Middle frontal gyrus (tissue), 1 donor: Measurements from ENCODE around the gene CAPN3.
"Not testable (repeated sequence)": the region's sequence is repeated elsewhere in the genome, so short reads cannot be mapped to it uniquely, and the experiment has no call there.

Source experiments
- DNase-seq: peaks from one replicate; pipeline ENCODE4 v3.0.0-alpha.2; 2015; ENCODE audit warnings: low spot score; ENCODE audit errors: extremely low spot score

CAPN3 gene

DNA sequence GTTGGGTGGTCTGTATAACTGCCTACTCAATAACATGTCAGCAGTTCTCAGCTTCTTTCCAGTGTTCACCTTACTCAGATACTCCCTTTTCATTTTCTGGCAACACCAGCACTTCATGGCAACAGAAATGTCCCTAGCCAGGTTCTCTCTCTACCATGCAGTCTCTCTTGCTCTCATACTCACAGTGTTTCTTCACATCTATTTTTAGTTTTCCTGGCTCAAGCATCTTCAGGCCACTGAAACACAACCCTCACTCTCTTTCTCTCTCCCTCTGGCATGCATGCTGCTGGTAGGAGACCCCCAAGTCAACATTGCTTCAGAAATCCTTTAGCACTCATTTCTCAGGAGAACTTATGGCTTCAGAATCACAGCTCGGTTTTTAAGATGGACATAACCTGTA lies at the start of gene CAPN3:
CAPN3 (plus strand) TSS at position 253 of the 400 bp plus-strand sequence. CDS start 305 bp downstream, outside the sequence.
- DNase-seq: no peak

DNA sequence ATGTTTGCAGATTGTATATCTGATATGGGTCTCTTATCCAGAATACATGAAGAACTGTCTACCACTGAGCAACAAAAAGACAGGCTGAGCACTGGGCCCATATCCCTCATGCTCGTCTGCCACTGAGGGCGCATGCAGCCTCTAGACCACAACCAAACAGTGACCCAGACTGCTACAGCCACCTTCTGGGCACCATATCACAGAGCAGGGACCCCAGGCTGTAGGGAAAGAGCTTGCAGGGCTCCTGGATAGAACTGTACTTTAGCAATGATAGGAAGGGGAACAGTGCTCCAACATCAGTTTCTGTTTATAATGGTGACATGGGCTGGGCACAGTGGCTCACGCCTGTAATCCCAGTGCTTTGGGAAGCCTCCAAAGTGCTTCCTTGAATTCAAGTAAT lies 45.8 kb upstream of the CAPN3 start:
- DNase-seq: no peak

GRCh38 chr15:42314818-42315217 lies 44.5 kb upstream of the CAPN3 start:
- DNase-seq: no peak

DNA sequence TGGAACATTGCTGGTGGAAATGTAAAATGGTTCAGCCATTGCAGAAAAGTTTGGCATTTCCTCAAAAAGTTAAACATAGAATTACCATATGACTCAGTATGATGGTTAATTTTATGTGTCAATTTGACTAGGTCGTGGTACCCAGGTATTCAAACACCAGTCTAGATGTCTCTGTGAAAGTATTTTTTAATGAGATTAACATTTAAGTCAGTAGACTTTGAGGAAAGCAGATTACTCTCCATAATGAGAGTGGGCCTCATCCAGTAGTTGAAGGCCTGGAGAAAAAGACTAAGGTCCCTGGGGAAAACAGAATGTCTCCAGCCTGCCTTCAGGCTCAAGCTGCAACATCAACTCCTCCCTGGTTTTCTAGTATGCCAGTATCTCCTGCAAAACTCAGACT lies 43.8 kb upstream of the CAPN3 start:
- DNase-seq: no peak

DNA sequence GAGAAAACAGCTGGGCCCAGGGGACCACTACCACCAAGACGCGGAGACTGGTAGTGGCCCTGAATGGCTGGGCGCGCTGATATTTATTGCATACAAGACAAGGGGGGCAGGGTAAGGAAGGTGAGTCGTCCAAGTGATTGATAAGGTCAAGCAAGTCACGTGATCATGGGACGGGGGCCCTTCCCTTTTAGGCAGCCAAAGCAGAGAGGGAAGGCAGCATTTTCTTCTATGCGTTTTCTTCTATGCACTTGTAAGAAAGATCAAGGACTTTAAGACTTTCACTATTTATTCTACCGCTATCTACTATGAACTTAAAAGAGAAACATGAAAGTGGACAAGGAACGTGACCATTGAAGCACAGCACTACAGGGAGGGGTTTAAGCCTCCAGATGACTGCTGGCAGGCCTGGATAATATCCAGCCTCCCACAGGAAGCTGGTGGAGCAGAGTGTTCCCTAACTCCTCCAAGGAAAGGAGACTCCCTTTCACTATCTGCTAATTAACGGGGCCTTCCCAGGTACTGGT lies 43.0 kb upstream of the CAPN3 start:
- not testable (repeated sequence) for DNase-seq

DNA sequence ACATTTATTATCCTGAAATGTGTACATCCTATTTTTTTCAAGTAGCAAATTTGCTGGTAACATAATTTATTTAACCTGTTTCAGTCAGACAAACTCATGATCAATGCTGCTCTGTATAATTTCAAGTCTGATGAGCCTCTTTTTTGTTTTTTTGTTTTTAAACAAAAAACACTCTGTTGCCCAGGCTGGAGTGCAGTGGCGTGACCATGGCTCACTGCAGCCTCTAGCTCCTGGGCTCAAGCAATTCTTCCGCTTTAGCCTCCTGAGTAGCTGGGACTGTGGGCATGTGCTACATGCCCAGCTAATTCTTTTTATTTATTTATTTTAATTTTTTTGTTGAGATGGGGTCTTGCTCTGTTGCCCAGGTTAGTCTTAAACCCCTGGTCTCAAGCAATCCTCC lies 40.1 kb upstream of the CAPN3 start:
- DNase-seq: no peak

- DNase-seq: no peak
These were observed 35.0 kb upstream of the CAPN3 start for GRCh38 chr15:42324308-42324707.

GRCh38 chr15:42329161-42329560 lies 30.1 kb upstream of the CAPN3 start:
- no peak for DNase-seq

DNA sequence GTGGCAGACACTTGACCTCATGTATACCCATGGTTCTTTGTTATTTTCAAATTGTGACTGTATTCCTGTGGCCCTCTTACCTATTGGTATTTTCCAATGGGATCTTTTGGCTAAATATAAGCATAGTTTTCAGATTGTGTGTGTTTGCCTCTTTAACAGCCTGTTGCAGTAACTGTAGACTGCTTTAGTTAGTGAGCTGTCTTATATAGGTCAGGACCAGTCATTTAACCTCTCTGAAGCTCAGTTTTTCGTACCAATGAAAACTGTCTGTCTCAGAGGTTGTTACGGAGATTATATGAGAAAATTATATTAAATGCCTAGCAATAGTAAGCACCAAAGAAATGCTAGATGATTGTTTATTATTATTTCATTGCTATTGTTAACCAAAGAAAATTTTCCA lies 29.3 kb upstream of the CAPN3 start:
- no peak for DNase-seq

GRCh38 chr15:42331235-42331634 lies 28.1 kb upstream of the CAPN3 start:
- no peak for DNase-seq

- DNase-seq: no peak
These were observed 27.0 kb upstream of the CAPN3 start for GRCh38 chr15:42332331-42332730.

DNA sequence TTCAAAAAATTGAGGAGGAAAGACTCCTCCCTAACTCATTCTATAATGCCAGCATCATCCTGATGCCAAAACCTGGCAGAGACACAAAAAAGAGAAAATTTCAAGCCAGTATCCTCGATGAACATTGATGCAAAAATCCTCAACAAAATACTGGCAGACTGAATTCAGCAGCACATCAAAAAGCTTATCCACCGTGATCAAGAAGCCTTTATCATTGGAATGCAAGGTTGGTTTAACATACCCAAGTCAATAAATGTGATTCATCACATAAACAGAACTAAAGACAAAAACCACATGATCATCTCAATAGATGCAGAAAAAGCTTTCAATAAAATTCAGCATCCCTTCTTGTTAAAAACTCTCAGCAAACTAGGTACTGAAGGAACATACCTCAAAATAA lies 24.2 kb upstream of the CAPN3 start:
- DNase-seq: no peak

DNA sequence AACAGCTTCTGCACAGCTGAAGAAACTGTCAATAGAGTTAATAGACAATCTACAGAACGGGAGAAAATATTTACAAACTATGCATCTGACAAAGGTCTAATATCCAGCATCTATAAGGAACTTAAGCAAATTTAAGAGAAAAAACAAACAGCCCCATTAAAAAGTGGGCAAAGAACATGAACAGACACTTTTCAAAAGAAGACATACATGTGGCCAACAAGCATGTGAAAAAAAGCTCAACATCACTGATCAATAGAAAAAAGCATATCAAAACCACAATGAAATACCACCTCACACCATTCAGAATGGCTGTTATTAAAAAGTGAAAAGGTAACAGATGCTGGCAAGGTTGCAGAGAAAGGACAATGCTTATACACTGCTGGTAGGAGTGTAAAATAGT lies 22.7 kb upstream of the CAPN3 start:
- not testable (repeated sequence) for DNase-seq

DNA sequence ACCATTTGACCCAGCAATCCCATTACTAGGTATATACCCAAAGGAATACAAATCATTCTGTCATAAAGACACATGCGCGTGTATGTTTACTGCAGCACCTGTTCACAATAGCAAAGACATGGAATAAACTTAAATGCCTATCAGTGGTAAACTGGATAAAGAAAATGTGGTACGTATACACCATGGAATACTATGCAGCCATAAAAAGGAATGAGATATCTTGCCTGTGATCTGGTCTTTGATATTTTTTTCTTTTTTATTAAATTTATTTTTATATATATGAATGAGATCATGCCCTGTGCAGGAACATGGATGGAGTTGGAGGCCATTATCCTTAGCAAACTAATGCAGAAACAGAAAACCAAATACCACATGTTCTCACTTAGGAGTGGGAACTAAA lies 22.2 kb upstream of the CAPN3 start:
- DNase-seq: not testable (repeated sequence)

GRCh38 chr15:42338500-42338899 lies 20.8 kb upstream of the CAPN3 start:
- DNase-seq: no peak

DNA sequence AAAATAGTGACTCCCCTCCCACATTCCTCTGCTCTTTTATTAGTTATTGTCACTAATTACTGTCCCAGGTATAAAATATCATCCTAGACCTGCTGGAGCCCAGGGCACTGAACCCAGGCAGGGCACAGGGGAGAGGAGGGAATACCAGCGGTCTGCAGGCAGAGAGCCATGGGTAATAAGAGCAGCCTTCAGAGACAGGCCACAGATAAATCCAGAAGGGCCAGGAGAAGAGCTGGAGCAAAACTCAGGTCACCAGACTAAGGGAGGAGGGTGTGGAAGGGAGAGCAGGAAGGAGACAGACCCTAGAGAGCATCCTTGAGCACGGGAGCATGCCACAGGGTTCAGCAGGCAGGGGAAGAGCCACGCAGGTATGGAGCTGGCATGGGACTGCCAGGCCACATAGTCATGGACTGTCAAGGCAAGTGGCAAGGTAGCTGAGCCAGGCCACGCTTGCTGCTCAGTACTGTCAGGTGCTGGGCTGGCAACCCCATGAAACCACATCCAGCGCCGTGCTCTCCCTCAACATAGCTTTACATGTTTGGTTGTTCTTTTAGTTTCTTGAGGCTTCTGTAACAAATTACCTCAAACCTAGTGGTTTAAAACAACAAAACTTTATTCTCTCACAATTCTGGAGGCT lies 15.6 kb upstream of the CAPN3 start:
- no peak for DNase-seq

DNA sequence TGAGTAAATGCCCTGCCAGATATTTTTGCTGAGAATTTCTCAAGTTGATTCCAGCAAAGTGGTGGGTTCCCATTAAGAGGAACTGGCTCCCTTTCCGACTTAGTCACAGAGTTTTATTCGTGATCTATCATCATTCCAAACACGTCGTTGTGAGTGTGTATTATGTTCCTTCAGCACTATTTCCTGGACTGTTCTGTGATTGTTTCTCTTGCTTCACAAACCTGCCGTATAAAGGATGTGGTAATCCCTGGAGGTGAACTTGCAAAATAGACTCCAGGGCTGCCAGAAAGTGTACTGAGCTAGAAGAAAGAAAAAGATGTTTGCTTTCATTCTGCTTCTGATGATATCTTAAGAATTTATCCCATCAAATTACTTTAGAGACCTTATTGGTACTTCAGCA lies 14.5 kb upstream of the CAPN3 start:
- no peak for DNase-seq

- no peak for DNase-seq
These were observed 13.8 kb upstream of the CAPN3 start for GRCh38 chr15:42345504-42345903.

GRCh38 chr15:42348083-42348482 lies 11.2 kb upstream of the CAPN3 start:
- no peak for DNase-seq

- no peak for DNase-seq
These were observed 10.1 kb upstream of the CAPN3 start for GRCh38 chr15:42349186-42349585.

- no peak for DNase-seq
These were observed 6.9 kb upstream of the CAPN3 start for GRCh38 chr15:42352401-42352800.

GRCh38 chr15:42353061-42353460 lies 6.2 kb upstream of the CAPN3 start:
- DNase-seq: no peak

DNA sequence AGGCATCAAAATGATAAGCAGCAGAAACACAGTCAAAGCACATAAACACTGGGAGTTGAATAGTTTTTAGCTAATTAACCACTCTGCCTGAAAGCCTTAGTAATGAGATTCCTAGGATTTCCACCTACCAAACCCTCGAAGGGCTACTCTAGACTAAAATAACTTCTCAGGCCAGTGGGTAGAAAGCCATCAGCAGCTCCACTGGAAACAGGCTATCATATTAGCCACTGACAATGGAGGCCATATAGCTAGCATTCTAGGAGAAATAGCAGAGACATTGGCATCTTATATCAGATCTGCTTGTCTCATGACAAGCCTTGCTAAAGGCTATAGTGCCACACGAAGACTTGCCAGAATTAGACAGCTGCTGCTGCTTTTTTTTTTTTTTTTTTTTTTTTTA lies 4.5 kb upstream of the CAPN3 start:
- no peak for DNase-seq

GRCh38 chr15:42355291-42355690 lies 4.0 kb upstream of the CAPN3 start:
- DNase-seq: no peak
